Psoas muscle (tissue), 8 donors: ENCODE data around the gene SIRT3. TPM values are rescaled to one million over a fixed set of nuclear protein-coding genes. Genes with fewer than 3 reads are reported as not detected.

Experiments
- ATAC-seq, 4 donors: fragments of 200-7000 bp; cut with Tn5 transposase; one replicate each; pipeline ENCODE4 v1.9.1; 2020; ENCODE audit warnings: moderate library complexity in 3 of 4, mild to moderate bottlenecking in 2 of 4
- DNase-seq, 2 donors: peaks; one replicate each; pipeline ENCODE4 v3.0.0-alpha.2; 2020
- H3K27ac ChIP-seq: fragments of 200-600 bp; one replicate; pipeline ENCODE4 v1.8.0; 2022
- H3K27me3 ChIP-seq, 3 donors: fragments of 200-600 bp in 1 of 3; one replicate each; pipeline versions ENCODE4 v1.6.1 to v1.8.0; 2013 to 2022; ENCODE audit warnings: low read length in 2 of 3, mild to moderate bottlenecking in 2 of 3, moderate library complexity in 1 of 3; ENCODE audit not compliant: insufficient read depth in 3 of 3
- H3K36me3 ChIP-seq, 2 donors: fragments of 200-600 bp in 1 of 2; one replicate each; pipeline versions ENCODE4 v1.6.1 to v1.8.0; 2013 to 2022; ENCODE audit warnings: low read depth in 1 of 2, mild to moderate bottlenecking in 1 of 2, moderate library complexity in 1 of 2; ENCODE audit not compliant: insufficient read depth in 1 of 2
- H3K4me1 ChIP-seq: fragments of 200-600 bp; one replicate; pipeline ENCODE4 v1.8.0; 2022
- H3K4me3 ChIP-seq: fragments of 200-600 bp; one replicate; pipeline ENCODE4 v1.8.0; 2022; ENCODE audit warnings: mild to moderate bottlenecking
- H3K9me3 ChIP-seq: fragments of 200-600 bp; one replicate; pipeline ENCODE4 v1.8.0; 2022
- WGBS, 3 donors: extraction: QIAGEN DNeasy Blood & Tissue Kit; methylation state at CpG; one replicate each; pipeline versions ENCODE4 v1.1.6 to v1.1.7; 2013; 5-methylcytosine and 5-hydroxymethylcytosine counted together
- intact Hi-C, 2 donors: fragments of 100-400 bp; cut with DNase I; formaldehyde crosslinking; loops; one replicate each; pipeline versions ENCODE4 v1.11.0 to v1.14.2; 2022
- polyA plus RNA-seq, 3 donors: library from polyadenylated mRNA; stranded (reverse); fragments of 200-250 nt; gene quantifications; one replicate each; pipeline ENCODE4 v1.2.3, GENCODE V29; 2013
- total RNA-seq, 4 donors: library from RNA; stranded (reverse); fragmentation: NEBNext Ultra II Directional in 2 of 4; extraction: Animal tissue kit (Norgen Biotek cat#: 25700) in 2 of 4; gene quantifications; one replicate each; pipeline versions ENCODE4 v1.2.1 to v1.2.4, GENCODE V29; 2021 to 2023
- TF ChIP-seq, protein P1 (sequence below): fragments of 200-600 bp; IDR thresholded peaks from one replicate; pipeline ENCODE4 v1.8.0; 2022; ENCODE audit warnings: antibody characterized with exemption
- donor health status: healthy with polysubstance abuse.
- donor health status: DM: no; HTN: no; CAD: no; lungs with moderate emphysema.
- donor health status: Bipolar disorder and iron deficiency.
- donor health status: healthy.
- donor health status: DM: yes; HTN: yes; CAD: no.
- donor health status: DM: no; HTN: no; CAD: no.
- donor health status: DM: no; HTN: no; CAD: no.
- donor health status: DM: yes; HTN: yes; CAD: no.

Gene SIRT3
- total and polyA plus RNA-seq, 7 donors = 10.4 to 23.2 (median 15.0) TPM

DNA sequence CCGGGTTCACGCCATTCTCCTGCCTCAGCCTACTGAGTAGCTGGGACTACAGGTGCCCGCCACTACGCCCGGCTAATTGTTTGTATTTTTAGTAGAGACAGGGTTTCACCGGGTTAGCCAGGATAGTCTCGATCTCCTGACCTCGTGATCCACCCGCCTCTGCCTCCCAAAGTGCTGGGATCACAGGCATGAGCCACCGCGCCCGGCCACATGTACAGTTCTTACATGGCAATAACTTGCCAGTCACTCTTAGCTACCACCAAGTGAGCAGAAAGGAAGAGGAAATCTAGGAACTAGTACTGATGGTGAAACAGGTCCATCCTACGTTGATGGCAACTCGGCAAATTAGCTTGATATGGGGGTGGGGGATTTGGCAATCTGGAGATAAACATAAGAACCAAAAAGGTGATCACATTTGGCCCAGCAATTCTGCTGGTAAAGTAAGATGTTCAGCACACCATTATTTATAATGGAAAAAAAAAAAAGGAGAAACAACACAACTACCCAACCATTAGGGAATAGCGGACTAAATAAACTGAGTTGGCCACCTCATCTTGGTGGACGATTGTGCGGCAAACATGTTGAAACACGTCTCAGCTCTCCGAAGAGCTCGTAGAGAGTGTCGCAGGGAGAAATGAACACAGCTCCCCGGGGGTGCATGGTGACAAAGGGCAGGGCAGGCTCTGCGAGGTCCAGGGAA is 47.4 kb upstream of the SIRT3 start:
- no peaks in the 10 kb centered on the region for H3K36me3 ChIP-seq
- no peak overlapping the region for H3K4me3 ChIP-seq
- TF ChIP-seq, protein P1, sequence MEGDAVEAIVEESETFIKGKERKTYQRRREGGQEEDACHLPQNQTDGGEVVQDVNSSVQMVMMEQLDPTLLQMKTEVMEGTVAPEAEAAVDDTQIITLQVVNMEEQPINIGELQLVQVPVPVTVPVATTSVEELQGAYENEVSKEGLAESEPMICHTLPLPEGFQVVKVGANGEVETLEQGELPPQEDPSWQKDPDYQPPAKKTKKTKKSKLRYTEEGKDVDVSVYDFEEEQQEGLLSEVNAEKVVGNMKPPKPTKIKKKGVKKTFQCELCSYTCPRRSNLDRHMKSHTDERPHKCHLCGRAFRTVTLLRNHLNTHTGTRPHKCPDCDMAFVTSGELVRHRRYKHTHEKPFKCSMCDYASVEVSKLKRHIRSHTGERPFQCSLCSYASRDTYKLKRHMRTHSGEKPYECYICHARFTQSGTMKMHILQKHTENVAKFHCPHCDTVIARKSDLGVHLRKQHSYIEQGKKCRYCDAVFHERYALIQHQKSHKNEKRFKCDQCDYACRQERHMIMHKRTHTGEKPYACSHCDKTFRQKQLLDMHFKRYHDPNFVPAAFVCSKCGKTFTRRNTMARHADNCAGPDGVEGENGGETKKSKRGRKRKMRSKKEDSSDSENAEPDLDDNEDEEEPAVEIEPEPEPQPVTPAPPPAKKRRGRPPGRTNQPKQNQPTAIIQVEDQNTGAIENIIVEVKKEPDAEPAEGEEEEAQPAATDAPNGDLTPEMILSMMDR = no peak
- H3K4me1 ChIP-seq = no peaks in the 10 kb centered on the region
- intact Hi-C loops = no loop called here
- DNase-seq (peak in 1 of 2 donors; percentile 8), ATAC-seq (no peak)
- H3K27ac ChIP-seq = no peak overlapping the region
- H3K9me3 ChIP-seq = no peaks in the 10 kb centered on the region
- peaks cover 0 to 74% (median 49%) of the 10 kb centered on the region in 3 donors for H3K27me3 ChIP-seq
- 78 to 83% (median 81%) methylated on average over 21 to 23 of the region's 23 CpGs for WGBS, 3 donors

DNA sequence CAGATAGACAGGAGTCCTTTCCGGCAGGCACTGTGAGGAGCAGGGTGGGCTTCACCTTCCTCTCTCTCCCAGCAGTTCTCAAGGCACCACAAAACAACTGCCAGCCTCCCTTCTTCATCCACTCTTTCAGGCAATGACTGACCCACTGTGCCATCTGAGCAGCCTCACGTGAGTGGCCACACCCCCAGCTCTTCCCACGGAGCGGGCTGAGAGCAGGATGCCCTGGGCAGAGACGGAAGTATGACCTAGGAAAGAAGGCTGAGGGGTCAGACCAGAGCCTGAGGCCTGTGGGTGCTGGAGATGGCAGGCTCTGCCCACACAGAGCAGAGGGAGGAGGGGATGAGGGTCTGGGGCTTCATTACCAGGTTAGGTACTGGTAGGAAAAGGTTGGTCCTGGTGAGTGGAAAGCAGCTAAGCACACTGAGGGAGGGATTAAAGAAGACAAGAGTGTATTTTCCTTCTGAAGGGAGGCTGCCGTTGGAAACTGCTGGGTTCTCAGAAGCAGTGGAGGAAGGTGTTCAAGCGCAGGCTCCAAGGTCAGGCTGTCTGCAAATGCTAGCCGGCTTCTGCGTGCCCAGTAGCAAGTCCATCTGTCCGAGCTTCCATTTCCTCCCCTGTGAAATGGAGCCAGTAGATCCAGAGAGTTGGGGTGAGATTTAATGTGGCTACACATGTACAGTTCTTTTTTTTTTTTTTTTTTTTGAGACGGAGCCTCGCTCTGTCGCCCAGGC is 46.7 kb upstream of the SIRT3 start:
- Histone ChIP-seq H3K27me3 (peaks cover 0 to 74% (median 50%) of the 10 kb centered on the region in 3 donors), H3K4me3 (no peak overlapping the region), H3K36me3 (no peaks in the 10 kb centered on the region), H3K4me1 (no peaks in the 10 kb centered on the region), H3K9me3 (no peaks in the 10 kb centered on the region), H3K27ac (no peak overlapping the region)
- intact Hi-C loops = no loop called here
- peak in 1 of 2 donors; percentile 22 for DNase-seq
- WGBS, 3 donors = 42 to 48% (median 46%) methylated on average over 10 to 13 of the region's 13 CpGs
- TF ChIP-seq, protein P1 = no peak
- ATAC-seq = no peak

DNA sequence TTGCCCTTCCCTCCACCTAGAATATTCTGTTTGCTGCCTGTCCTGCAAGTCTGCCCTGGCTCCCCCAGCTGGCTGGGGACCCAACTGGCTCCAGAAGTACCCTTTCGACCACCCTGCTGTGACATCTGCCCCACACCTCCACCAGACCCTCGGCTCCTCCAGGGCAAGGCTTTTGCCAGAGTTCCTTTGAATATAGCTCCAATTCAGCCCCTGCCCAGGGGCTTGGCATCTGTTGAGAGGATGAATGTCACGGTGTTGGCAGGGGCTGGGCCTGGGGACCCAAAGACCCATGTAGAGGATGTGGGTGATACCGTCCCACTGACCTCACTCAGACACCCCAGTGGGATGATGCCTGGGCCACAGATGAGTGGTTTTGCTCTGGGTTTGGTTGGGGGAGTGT is 46.0 kb upstream of the SIRT3 start:
- 45 to 55% (median 53%) methylated on average over 4 of the region's 4 CpGs for WGBS, 3 donors
- H3K4me3 ChIP-seq = no peak overlapping the region
- ATAC-seq (no peak), DNase-seq (peak in 1 of 2 donors; percentile 37)
- H3K4me1 ChIP-seq = no peaks in the 10 kb centered on the region
- no peaks in the 10 kb centered on the region for H3K36me3 ChIP-seq
- no peak overlapping the region for H3K27ac ChIP-seq
- H3K9me3 ChIP-seq = no peaks in the 10 kb centered on the region
- H3K27me3 ChIP-seq = peaks cover 0 to 72% (median 49%) of the 10 kb centered on the region in 3 donors
- intact Hi-C loops = no loop called here
- TF ChIP-seq, protein P1 = no peak

DNA sequence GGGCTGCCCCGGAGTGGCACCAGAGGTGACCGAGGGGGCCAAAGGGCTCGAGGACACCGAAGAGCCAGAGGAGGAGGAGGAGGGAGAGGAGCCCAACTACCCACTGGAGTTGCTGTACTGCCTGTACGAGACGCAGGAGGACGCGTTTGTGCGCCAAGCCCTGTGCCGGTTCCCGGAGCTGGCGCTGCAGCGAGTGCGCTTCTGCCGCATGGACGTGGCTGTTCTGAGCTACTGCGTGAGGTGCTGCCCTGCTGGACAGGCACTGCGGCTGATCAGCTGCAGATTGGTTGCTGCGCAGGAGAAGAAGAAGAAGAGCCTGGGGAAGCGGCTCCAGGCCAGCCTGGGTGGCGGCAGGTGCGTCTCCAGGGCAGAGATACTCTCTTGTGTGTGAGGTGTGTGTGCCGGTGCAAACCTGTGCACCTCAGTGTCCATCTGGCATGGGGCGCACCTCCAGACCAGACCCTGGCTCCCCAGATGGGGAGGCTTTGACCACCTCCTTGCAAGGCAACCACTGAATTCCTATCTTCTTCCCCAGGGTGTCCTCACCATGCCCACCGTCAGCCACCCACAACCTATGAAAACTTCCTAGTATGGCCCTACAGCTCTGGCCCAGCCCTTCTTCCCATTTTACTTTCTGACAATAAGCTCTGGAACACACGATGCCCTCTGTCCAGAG is 45.5 kb upstream of the SIRT3 start:
- intact Hi-C loops = no loop called here
- whole genome bisulfite sequencing, 3 donors = 25 to 32% (median 30%) methylated on average over 24 to 26 of the region's 26 CpGs
- H3K9me3 ChIP-seq = no peaks in the 10 kb centered on the region
- ATAC-seq = no peak
- H3K4me3 ChIP-seq = no peak overlapping the region
- TF ChIP-seq, protein P1 = no peak
- H3K36me3 ChIP-seq = no peaks in the 10 kb centered on the region
- H3K27ac ChIP-seq = no peak overlapping the region
- peak in 1 of 2 donors; percentile 50 for DNase-seq
- no peaks in the 10 kb centered on the region for H3K4me1 ChIP-seq
- peaks cover 0 to 67% (median 49%) of the 10 kb centered on the region in 3 donors for H3K27me3 ChIP-seq
